ENCODE measurements around the gene LGALS1. TPM values are rescaled to one million over a fixed set of nuclear protein-coding genes. Genes with fewer than 3 reads are reported as not detected.

Gene LGALS1
- total RNA-seq, 1 experiment from 2014 or later = 32.8 TPM

DNA sequence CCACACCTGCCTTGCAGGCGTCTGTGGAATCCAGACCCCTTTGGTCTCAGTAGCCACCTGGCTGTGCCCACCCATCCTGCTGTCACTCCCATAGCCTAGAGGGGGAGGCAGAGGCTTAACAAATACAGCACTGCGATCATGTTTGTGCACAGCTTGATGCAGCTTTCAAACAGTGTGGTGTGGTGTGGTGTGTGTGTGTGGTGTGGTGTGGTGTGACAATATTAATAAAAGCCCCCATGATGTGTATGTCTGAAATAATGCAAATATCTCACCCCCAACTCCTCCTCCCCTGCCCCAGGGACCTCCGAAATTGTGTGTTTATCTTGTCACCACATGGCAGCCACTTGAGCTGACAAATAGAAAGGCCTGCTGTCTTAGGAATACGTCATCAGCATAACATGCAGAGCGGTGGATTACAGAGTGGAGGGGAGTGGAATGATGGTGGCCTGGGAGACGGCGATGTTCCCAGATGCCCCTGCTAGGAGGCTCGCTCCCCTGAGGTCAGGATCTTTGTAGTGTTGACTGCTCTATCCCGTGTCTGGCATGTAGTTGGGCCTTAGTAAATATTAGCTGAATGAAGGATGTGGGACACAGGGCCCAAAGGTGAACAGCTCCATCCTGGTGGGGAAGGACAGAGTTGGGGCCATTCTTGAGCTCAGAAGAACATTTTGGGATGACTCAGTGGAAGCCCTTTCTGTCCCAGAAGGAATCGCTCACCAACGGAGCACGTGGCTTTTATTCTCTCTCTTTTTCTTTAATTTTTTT lies 14.1 kb upstream of the LGALS1 start:
- H2BK12ac ChIP-seq (ENCODE audit: insufficient read length, low read depth, low read length) = no peak overlapping the region
- H3K18ac ChIP-seq (ENCODE audit: insufficient read length, low read depth, low read length) = no peak overlapping the region
- no peak overlapping the region for H2BK5ac ChIP-seq (ENCODE audit: insufficient read length, low read length)
- TF ChIP-seq, protein P1, sequence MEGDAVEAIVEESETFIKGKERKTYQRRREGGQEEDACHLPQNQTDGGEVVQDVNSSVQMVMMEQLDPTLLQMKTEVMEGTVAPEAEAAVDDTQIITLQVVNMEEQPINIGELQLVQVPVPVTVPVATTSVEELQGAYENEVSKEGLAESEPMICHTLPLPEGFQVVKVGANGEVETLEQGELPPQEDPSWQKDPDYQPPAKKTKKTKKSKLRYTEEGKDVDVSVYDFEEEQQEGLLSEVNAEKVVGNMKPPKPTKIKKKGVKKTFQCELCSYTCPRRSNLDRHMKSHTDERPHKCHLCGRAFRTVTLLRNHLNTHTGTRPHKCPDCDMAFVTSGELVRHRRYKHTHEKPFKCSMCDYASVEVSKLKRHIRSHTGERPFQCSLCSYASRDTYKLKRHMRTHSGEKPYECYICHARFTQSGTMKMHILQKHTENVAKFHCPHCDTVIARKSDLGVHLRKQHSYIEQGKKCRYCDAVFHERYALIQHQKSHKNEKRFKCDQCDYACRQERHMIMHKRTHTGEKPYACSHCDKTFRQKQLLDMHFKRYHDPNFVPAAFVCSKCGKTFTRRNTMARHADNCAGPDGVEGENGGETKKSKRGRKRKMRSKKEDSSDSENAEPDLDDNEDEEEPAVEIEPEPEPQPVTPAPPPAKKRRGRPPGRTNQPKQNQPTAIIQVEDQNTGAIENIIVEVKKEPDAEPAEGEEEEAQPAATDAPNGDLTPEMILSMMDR (conservative IDR thresholded peaks at IDR 0.05) = peak; percentile 22; the same call in 1 of the 3 replicates
- Mint-ChIP-seq H3K4me3 (peak overlapping the region; percentile 39 to 88; a peak in 3 of 5 replicates), H3K27me3 (ENCODE audit: low read depth) (no peaks in the 10 kb centered on the region), H3K4me1 (peaks cover 22 to 23% of the 10 kb centered on the region in 2 experiments), H3K36me3 (ENCODE audit: insufficient read depth in 1 of 3, low read depth in 3 of 3) (peaks cover 7 to 27% (median 25%) of the 10 kb centered on the region in 3 experiments; a peak in 6 of 7 replicates), H3K9me3 (no peaks in the 10 kb centered on the region), H3K27ac (peak overlapping the region in 1 of 3 experiments; percentile 75; a peak in 3 of 7 replicates)
- H3K4me1 ChIP-seq (ENCODE audit: insufficient read depth, low read length) = peaks cover 2% of the 10 kb centered on the region; the same call in 1 of the 2 replicates
- H2BK15ac ChIP-seq (ENCODE audit: low read depth, low read length) = no peak overlapping the region
- no peaks in the 10 kb centered on the region for H3K27me3 ChIP-seq (ENCODE audit: insufficient read depth, low read length)
- H3K9me3 ChIP-seq (ENCODE audit: control insufficient read depth, low read depth, low read length) = no peaks in the 10 kb centered on the region
- H4K8ac ChIP-seq (replicated peaks; ENCODE audit: insufficient read length, low read depth, low read length) = no peak overlapping the region
- no CpG with 5 or more reads among the region's 12 CpGs for WGBS (ENCODE audit: extremely low coverage, insufficient read length, low lambda C conversion rate)
- H3K14ac ChIP-seq (ENCODE audit: insufficient read depth, low read length) = no peak overlapping the region
- no peak overlapping the region for H4K91ac ChIP-seq (ENCODE audit: insufficient read length, low read depth, low read length)
- DNase-seq = no peak
- no peak overlapping the region for H3K4ac ChIP-seq (ENCODE audit: low read depth, low read length)
- peaks cover 27% of the 10 kb centered on the region; the same call in 1 of the 2 replicates for H3K79me2 ChIP-seq (ENCODE audit: insufficient read depth, low read length)
- no peak overlapping the region for H3K4me2 ChIP-seq (ENCODE audit: insufficient read depth, insufficient read length, low read length)
- H4K20me1 ChIP-seq (ENCODE audit: control insufficient read depth, insufficient read depth, insufficient read length) = no peaks in the 10 kb centered on the region
- no peak overlapping the region for H2AK5ac ChIP-seq (ENCODE audit: insufficient read length, low read length)
- H2BK120ac ChIP-seq (ENCODE audit: low read depth, low read length, poor library complexity, severe bottlenecking) = no peak overlapping the region
- no peak overlapping the region for H4K5ac ChIP-seq (ENCODE audit: insufficient read length, low read depth, low read length)
- no peak overlapping the region for H3K56ac ChIP-seq (ENCODE audit: insufficient read length, low read depth, low read length)
- H2BK20ac ChIP-seq (ENCODE audit: low read depth, low read length, poor library complexity, severe bottlenecking) = no peak overlapping the region
- no peak overlapping the region for H3K27ac ChIP-seq (ENCODE audit: insufficient read length, low read depth, low read length)
- peaks cover 15% of the 10 kb centered on the region for H3K79me1 ChIP-seq (ENCODE audit: insufficient read depth, low read depth, low read length, poor library complexity, severe bottlenecking)
- no peak overlapping the region for H3K9ac ChIP-seq (ENCODE audit: extremely low read depth, insufficient read length, low read length)
- no peak overlapping the region for H2AFZ ChIP-seq (ENCODE audit: low read length)
- no peak overlapping the region for H3K23ac ChIP-seq (ENCODE audit: insufficient read length, low read depth, low read length)
- peaks cover 7% of the 10 kb centered on the region for H3K23me2 ChIP-seq (ENCODE audit: insufficient read length, low read depth, low read length, poor library complexity, severe bottlenecking)
- no peak overlapping the region for H3T11ph ChIP-seq (ENCODE audit: low read length)
